Neural cell (in vitro differentiated cells): Measurements from ENCODE around the gene ATG7. TPM values are rescaled to one million over a fixed set of nuclear protein-coding genes. Genes with fewer than 3 reads are reported as not detected.
"Not testable (repeated sequence)": the region's sequence is repeated elsewhere in the genome, so short reads cannot be mapped to it uniquely, and the experiment has no call there.

ENCODE experiments used
- H2AFZ ChIP-seq: fragments of 200-600, 300-800 bp; sonication (generic), shearing (Covaris generic); 2 replicates; pipeline ENCODE4 v1.6.0; 2014; ENCODE audit warnings: low read depth, mild to moderate bottlenecking, antibody characterized with exemption, low read length, moderate library complexity
- H3F3A ChIP-seq: fragments of 200-600 bp; shearing (Covaris generic); 2 replicates; pipeline ENCODE4 v1.6.1; 2016; ENCODE audit warnings: mild to moderate bottlenecking, moderate library complexity, mixed read lengths, antibody characterized with exemption, low read length; ENCODE audit not compliant: insufficient read depth, poor library complexity, severe bottlenecking
- H3K27ac ChIP-seq: fragments of 200-600, 300-800 bp; sonication (generic), shearing (Covaris generic); 2 replicates; pipeline ENCODE4 v1.5.1; 2014; ENCODE audit warnings: mild to moderate bottlenecking, low read length, moderate library complexity
- H3K27me3 ChIP-seq: fragments of 300-800, 200-600 bp; sonication (generic), shearing (Covaris generic); 2 replicates; pipeline ENCODE4 v1.6.0; 2014; ENCODE audit warnings: mild to moderate bottlenecking, low read depth, low read length, moderate library complexity; ENCODE audit not compliant: insufficient read depth
- H3K36me3 ChIP-seq: fragments of 300-800, 200-600 bp; sonication (generic), shearing (Covaris generic); 2 replicates; pipeline ENCODE4 v1.5.1; 2014; ENCODE audit warnings: mild to moderate bottlenecking, antibody characterized with exemption, low read length, moderate library complexity; ENCODE audit not compliant: insufficient read depth
- H3K4me2 ChIP-seq: fragments of 300-800, 200-600 bp; sonication (generic), shearing (Covaris generic); 2 replicates; pipeline ENCODE4 v1.6.0; 2014; ENCODE audit warnings: mild to moderate bottlenecking, low read length
- H3K4me3 ChIP-seq: fragments of 300-800, 200-600 bp; sonication (generic), shearing (Covaris generic); 2 replicates; pipeline ENCODE4 v1.5.1; 2014; ENCODE audit warnings: mild to moderate bottlenecking, low read length, moderate library complexity
- H3K79me2 ChIP-seq: fragments of 200-600 bp; shearing (Covaris generic); replicated peaks from 2 replicates; pipeline ENCODE4 v1.6.0; 2014; ENCODE audit warnings: mild to moderate bottlenecking, low read length, moderate library complexity; ENCODE audit not compliant: insufficient read depth
- H3K9ac ChIP-seq: fragments of 300-800, 200-600 bp; sonication (generic), shearing (Covaris generic); 2 replicates; pipeline ENCODE4 v1.6.1; 2016; ENCODE audit warnings: mild to moderate bottlenecking, low read length, mixed read lengths
- H3K9me2 ChIP-seq: fragments of 200-600 bp; shearing (Covaris generic); 2 replicates; pipeline ENCODE4 v1.6.1; 2016; ENCODE audit warnings: mild to moderate bottlenecking, low read length, mixed read lengths; ENCODE audit not compliant: insufficient read depth
- H3K9me3 ChIP-seq: fragments of 200-600, 300-800 bp; sonication (generic), shearing (Covaris generic); 2 replicates; pipeline ENCODE4 v1.6.1; 2016; ENCODE audit warnings: mild to moderate bottlenecking, mixed run types, low read length, moderate library complexity, mixed read lengths
- H4K20me1 ChIP-seq: fragments of 200-600 bp; shearing (Covaris generic); 2 replicates; pipeline ENCODE4 v1.6.1; 2016; ENCODE audit warnings: mild to moderate bottlenecking, mixed run types; ENCODE audit not compliant: insufficient read depth
- CTCF ChIP-seq: fragments of 450-650 bp; IDR thresholded peaks from 2 replicates; pipeline ENCODE4 v1.5.1; 2014; ENCODE audit warnings: antibody characterized with exemption, mild to moderate bottlenecking, moderate library complexity; ENCODE audit not compliant: poor library complexity, severe bottlenecking
- EP300 ChIP-seq: fragments of 450-650 bp; conservative IDR thresholded peaks from 2 replicates; pipeline ENCODE4 v1.6.1; 2014; ENCODE audit warnings: antibody characterized with exemption, mild to moderate bottlenecking, moderate library complexity; ENCODE audit not compliant: poor library complexity, severe bottlenecking
- EZH2 ChIP-seq: fragments of 200-600, 300-800 bp; shearing (Covaris generic), sonication (generic); IDR thresholded peaks from 2 replicates; pipeline ENCODE4 v1.6.1; 2014; ENCODE audit warnings: antibody characterized with exemption, low read length, borderline replicate concordance, mild to moderate bottlenecking; ENCODE audit not compliant: insufficient read depth, poor library complexity, severe bottlenecking
- MXI1 ChIP-seq: fragments of 450-650 bp; conservative IDR thresholded peaks from 2 replicates; pipeline ENCODE4 v1.6.1; 2014; ENCODE audit warnings: antibody characterized with exemption, mild to moderate bottlenecking; ENCODE audit not compliant: poor library complexity, severe bottlenecking
- POLR2AphosphoS5 ChIP-seq: IDR thresholded peaks from 2 replicates; pipeline ENCODE4 v1.6.1; 2012
- RAD21 ChIP-seq: fragments of 450-650 bp; conservative IDR thresholded peaks from 2 replicates; pipeline ENCODE4 v1.6.1; 2014; ENCODE audit warnings: antibody characterized with exemption, mild to moderate bottlenecking, moderate library complexity
- SMC3 ChIP-seq: fragments of 450-650 bp; conservative IDR thresholded peaks from 2 replicates; pipeline ENCODE4 v1.6.1; 2014; ENCODE audit warnings: antibody characterized with exemption, mild to moderate bottlenecking, moderate library complexity; ENCODE audit not compliant: poor library complexity
- TAF1 ChIP-seq: IDR thresholded peaks from 2 replicates; pipeline ENCODE4 v1.6.1; 2012; ENCODE audit warnings: low read depth
- polyA plus RNA-seq: library from polyadenylated mRNA; depleted of rRNA; stranded (reverse); fragments of >200 nt; gene quantifications from 2 replicates; pipeline ENCODE4 v1.2.3, GENCODE V29; 2014
- TF ChIP-seq, protein P1 (sequence below): IDR thresholded peaks from 2 replicates; pipeline ENCODE4 v1.6.1; 2012; ENCODE audit warnings: borderline replicate concordance

Gene ATG7
- polyA plus RNA-seq, 1 donor from 2014 or later, result 28.8 TPM

- H3K36me3 ChIP-seq, result no peaks in the 10 kb centered on the region
- H3K9me2 ChIP-seq, result no peaks in the 10 kb centered on the region
- no peaks in the 10 kb centered on the region for H3F3A ChIP-seq
- H3K9me3 ChIP-seq, result no peaks in the 10 kb centered on the region
- no peak overlapping the region for H3K9ac ChIP-seq
- no peaks in the 10 kb centered on the region for H3K27me3 ChIP-seq
- no peaks in the 10 kb centered on the region for H4K20me1 ChIP-seq
- no peak overlapping the region for H3K27ac ChIP-seq
- no peak overlapping the region for H2AFZ ChIP-seq
- TF ChIP-seq, protein P1, sequence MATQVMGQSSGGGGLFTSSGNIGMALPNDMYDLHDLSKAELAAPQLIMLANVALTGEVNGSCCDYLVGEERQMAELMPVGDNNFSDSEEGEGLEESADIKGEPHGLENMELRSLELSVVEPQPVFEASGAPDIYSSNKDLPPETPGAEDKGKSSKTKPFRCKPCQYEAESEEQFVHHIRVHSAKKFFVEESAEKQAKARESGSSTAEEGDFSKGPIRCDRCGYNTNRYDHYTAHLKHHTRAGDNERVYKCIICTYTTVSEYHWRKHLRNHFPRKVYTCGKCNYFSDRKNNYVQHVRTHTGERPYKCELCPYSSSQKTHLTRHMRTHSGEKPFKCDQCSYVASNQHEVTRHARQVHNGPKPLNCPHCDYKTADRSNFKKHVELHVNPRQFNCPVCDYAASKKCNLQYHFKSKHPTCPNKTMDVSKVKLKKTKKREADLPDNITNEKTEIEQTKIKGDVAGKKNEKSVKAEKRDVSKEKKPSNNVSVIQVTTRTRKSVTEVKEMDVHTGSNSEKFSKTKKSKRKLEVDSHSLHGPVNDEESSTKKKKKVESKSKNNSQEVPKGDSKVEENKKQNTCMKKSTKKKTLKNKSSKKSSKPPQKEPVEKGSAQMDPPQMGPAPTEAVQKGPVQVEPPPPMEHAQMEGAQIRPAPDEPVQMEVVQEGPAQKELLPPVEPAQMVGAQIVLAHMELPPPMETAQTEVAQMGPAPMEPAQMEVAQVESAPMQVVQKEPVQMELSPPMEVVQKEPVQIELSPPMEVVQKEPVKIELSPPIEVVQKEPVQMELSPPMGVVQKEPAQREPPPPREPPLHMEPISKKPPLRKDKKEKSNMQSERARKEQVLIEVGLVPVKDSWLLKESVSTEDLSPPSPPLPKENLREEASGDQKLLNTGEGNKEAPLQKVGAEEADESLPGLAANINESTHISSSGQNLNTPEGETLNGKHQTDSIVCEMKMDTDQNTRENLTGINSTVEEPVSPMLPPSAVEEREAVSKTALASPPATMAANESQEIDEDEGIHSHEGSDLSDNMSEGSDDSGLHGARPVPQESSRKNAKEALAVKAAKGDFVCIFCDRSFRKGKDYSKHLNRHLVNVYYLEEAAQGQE, result no peak
- no peak for TF ChIP-seq RAD21
- TF ChIP-seq EZH2, result no peak
- TF ChIP-seq CTCF, result no peak
- TF ChIP-seq POLR2AphosphoS5, result no peak
- no peak for TF ChIP-seq EP300
- TF ChIP-seq SMC3, result no peak
- no peak for TF ChIP-seq MXI1
- no peak for TF ChIP-seq TAF1
- no peaks in the 10 kb centered on the region for H3K79me2 ChIP-seq
- H3K4me3 ChIP-seq, result no peak overlapping the region
- no peak overlapping the region for H3K4me2 ChIP-seq
These were observed 209.4 kb downstream of the ATG7 start for GRCh38 chr3:11481556-11481955.

- Histone ChIP-seq H2AFZ (no peak overlapping the region), H3K9me2 (no peaks in the 10 kb centered on the region), H3K79me2 (no peaks in the 10 kb centered on the region), H3K4me3 (no peak overlapping the region), H3K36me3 (no peaks in the 10 kb centered on the region), H3K27me3 (no peaks in the 10 kb centered on the region), H3K27ac (no peak overlapping the region), H4K20me1 (no peaks in the 10 kb centered on the region), H3K9me3 (no peaks in the 10 kb centered on the region), H3F3A (no peaks in the 10 kb centered on the region), H3K4me2 (no peak overlapping the region), H3K9ac (no peak overlapping the region)
- TF ChIP-seq EZH2 (no peak), TAF1 (no peak), RAD21 (no peak), MXI1 (no peak), EP300 (no peak), CTCF (no peak), SMC3 (no peak), POLR2AphosphoS5 (no peak)
- TF ChIP-seq, protein P1, result no peak
These were observed 209.8 kb downstream of the ATG7 start for GRCh38 chr3:11482021-11482420.

DNA sequence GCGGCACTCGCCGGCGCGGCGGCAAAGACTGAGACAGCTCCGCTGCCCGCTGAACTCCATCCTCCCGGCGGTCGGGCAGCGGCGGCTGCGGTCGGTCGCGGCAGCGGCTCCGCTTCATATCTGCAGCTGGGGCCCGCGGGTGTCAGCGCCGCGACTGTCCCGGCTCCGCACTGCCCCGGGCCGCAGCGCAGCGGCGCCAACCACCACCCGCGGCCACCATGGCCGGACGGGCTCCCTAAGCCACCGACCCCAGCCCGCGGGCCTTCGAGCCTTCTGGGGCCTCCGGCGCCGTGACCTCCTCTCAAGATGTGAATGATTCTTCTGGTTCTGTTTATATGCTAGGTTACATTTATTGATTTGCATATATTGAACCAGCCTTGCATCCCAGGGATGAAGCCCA lies 216.2 kb downstream of the ATG7 start:
- H3K27me3 ChIP-seq, H4K20me1 ChIP-seq, H3F3A ChIP-seq, H2AFZ ChIP-seq, H3K27ac ChIP-seq, H3K9me3 ChIP-seq, H3K36me3 ChIP-seq, H3K9me2 ChIP-seq, H3K9ac ChIP-seq, H3K4me2 ChIP-seq, H3K79me2 ChIP-seq, H3K4me3 ChIP-seq: not testable (repeated sequence)
